NCI-H1105 treated with DMSO at 0.1 percent for 48 hours (cell line): Measurements from ENCODE around the gene TOMM40L.
"Not testable (repeated sequence)": the region's sequence is repeated elsewhere in the genome, so short reads cannot be mapped to it uniquely, and the experiment has no call there.

Experiments used
- DNase-seq: peaks from one replicate; lab custom pipeline; 2025; lab: John Stamatoyannopoulos, UW

TOMM40L gene

DNA sequence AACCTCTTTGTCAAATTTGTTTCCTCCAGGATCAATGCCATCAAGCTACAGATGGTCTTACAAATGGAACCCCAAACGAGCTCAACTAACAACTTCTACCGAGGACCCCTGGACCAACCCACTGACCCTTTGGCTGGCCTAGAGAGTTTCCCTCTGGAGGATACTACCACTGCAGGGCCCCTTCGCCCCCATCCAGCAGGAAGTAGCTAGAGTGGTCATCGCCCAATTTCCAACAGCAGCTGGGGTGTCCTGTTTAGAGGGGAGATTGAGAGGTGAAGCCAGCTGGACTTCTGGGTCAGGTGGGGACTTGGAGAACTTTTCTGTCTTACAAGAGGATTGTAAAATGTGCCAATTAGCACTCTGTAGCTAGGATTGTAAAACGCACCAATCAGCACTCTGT is 31.2 kb downstream of the TOMM40L start:
- DNase-seq, result not testable (repeated sequence)

DNA sequence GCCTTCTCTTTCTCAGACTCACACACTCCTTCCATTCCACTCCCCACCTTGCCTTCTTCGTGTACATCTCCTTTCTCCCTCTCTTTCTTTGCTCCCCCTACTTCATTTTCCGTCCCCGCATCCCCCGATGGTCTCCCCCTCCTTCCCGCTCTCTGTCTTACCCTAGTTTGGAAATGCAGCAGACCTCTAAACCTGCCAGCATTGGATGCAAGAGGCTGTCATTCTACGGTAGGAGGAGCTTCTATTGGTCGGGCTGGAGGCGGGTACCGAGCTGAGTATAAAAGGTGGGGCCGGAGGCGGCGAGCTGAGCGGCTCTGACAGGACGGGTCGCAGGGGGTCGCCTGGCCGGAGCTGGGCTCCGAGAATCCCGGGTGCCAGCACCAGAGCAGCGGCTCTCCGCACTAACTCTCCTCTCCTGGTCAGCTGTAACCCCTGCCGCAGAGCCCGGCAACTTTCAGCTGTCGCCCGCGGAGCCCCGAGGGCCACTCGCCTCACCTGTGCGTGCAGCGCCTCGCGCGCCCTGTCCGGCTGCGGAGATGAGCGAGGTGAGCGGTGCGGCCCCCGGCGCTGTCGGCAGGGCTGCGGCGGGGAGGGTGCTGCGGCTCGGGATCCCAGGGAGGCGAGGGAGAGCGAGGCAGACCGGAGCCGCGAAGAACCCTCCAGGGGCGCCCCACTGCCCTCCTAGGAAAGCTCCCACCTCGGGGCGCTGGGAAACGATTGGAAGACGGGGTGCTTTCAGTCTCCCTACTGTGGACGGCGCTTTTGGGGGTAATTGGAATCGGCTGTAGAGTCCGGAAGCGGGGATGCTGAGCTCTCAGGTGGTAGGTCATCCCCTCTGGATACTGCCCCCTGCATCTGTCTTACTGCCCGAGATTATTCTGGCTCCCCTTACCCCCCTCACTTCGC is 32.8 kb downstream of the TOMM40L start, which contains the start of gene PCP4L1:
Gene PCP4L1 (plus strand): TSS at position 307 of the 906 bp plus-strand sequence. CDS start 230 bp downstream, at position 537.
- DNase-seq, result peak; percentile 73

GRCh38 chr1:161259345-161259702 is 33.5 kb downstream of the TOMM40L start:
- no peak for DNase-seq

DNA sequence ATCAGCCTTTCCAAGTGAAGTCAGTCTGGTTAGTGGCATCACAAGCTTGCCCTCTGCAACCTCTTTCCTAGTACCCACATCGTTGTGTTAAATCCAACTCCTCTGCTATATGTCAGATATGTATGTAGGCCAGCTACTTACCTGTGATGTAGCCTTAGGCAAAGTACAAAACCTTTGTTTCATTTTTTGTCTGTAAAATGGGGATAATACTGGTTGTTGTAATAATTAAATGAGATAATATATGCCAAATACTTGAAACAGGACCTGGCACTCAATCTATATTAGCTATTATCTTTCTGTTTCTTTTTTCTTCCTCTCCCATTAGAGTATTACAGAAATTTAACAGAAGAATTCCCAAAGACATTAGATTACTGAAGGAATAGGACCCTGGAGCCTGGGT is 33.9 kb downstream of the TOMM40L start:
- no peak for DNase-seq

DNA sequence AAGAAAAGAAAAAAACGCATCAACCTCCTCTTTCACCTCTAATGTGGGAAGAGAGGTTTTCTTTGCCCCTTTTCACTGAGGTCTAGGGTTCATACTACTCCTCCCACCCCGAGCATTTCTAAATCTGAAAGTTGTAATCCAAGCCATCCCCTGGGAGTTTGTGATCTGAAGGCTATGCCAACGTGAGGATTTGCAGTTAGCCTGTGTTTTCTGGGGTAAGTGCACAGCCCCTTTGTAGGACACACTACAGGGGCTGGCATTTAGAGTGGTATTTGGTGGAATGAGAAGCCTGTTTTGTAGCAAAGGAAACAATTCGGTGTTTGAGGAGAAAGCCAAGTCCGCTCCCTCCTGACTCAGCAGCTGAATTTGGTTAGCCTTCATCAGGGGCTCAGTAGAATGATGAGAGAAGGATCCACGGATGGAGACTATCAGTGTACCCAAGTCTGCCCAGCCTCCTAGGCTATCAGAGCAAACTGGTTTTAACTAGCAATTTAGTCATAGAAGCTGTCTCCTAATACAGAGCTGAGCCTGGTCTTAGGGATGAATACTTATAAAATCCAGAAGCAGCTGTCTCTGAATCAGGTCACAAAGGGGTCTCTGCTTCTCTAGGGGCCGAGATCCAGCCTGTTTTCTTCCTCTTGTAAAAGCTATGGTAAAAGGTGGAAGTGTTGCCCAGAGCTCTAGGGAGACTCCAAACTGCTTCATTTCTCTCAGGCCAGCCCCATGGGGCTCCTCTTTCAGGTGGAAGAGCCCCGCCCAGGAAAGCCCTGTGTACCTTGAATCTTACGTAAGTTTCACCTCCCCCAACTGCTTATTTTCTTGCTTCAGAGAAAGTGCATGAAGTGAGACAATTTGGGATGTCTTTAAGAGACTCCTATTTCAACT is 34.8 kb downstream of the TOMM40L start:
- DNase-seq, result no peak

- no peak for DNase-seq
Observed at GRCh38 chr1:161261261-161262235, 35.7 kb downstream of the TOMM40L start.

GRCh38 chr1:161265305-161265704 is 39.4 kb downstream of the TOMM40L start:
- DNase-seq, result no peak

GRCh38 chr1:161266202-161266601 is 40.3 kb downstream of the TOMM40L start:
- no peak for DNase-seq

DNA sequence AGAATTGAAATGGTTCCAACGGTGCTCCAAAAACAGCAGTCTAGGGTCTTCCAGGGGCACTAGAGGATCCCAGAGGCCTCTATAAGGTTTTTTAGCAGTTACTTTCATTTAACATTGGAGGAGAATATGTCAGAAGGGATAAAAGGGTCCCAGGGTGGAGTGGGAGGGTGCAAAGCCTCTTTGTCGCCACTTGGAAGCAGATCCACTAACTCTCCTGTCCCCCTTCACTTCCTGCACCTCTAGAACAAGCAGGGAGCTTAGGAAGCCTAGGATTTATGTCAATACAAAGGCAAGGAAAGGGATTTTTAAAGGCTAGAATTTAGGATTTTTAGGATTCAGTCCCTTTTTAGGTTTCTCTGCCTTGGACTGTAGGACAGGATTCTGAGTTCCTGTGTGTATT is 41.0 kb downstream of the TOMM40L start:
- DNase-seq, result no peak

DNA sequence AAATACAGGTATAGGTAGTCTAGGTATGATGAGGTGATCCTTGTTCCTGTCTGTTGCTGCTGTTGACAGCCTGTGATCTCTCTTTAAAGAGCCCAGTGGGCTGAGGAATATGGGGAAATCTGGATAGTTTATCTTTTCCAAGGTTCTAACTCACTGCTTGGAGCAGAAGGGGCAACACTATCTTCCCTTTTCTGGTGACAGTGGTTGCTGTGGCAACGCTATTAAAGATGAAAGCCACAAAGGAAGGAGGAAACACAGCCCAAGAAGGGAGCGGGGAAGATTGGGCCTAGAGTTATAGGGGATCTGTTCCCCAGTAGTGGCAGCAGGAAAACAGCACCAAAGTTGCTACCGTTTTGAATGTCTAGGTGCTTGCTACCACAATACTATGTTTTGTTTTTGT is 41.5 kb downstream of the TOMM40L start:
- no peak for DNase-seq

- DNase-seq, result no peak
Observed at GRCh38 chr1:161273402-161273801, 47.5 kb downstream of the TOMM40L start.

DNA sequence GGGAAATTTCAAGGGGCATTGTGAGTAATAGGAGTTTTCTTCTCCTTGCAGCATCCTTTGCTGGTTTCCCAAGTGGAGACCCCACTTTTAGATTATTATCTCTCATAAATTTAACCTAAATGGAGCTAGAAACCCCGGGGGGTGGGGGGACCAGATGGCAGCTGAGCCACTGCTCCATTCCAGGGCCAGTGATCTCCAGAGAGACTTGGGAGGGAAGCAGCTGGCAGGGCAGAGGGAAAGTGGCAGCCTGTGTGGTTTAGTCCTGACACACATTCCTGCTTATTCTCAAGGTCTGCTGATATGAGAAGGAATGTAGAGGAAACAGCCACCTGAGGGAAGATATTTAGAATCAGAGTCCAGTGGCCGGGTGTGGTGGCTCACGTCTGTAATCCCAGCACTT is 49.0 kb downstream of the TOMM40L start:
- no peak for DNase-seq
